ENCODE measurements around the gene PHC2.
A peak's percentile ranks its signal among the peaks of the same experiment; 100 is the strongest.

The PHC2 gene

GRCh38 chr1:33369081-33369480 lies 61.8 kb downstream of the PHC2 start:
- DNase-seq, result no peak

GRCh38 chr1:33368431-33368830 lies 62.5 kb downstream of the PHC2 start:
- no peak for DNase-seq

- peak; percentile 67 to 76 for DNase-seq
Observed at GRCh38 chr1:33367485-33368405, 63.1 kb downstream of the PHC2 start.

DNA sequence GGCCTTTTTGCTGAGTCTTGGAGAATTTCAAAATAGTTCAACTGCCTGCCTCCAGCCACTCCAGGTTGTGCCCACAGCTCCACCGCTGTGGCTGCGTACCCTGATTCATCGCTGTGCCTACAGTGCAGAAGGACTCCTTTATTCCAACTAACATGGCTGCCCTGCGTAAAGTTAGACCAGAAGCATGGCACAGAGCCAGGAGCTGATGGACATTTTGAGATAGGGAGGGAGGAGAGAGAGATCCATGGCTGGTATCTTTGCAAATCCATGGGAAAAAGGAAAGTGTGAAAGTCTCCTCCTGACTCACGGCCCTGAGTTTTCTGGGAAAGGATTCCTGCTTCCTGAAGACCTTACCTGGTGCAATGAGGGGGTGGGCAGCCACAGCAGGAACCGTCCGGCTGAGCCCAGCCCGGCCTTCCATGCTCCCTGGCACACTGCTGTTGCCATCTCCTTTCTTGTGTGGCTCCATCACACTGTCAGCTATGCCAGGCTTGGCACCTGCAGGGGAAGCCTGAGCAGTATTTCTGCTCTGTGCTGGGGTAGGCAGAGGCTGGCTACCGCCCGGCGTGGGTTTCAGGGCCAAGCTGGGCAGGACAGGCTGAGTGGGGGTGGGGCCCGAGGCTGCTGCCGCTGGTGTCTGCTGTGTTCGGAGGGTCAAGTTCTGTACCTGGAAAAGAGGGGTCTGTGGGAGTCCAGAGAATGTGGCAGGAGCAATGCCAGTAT lies 64.0 kb downstream of the PHC2 start:
- no peak for DNase-seq

DNA sequence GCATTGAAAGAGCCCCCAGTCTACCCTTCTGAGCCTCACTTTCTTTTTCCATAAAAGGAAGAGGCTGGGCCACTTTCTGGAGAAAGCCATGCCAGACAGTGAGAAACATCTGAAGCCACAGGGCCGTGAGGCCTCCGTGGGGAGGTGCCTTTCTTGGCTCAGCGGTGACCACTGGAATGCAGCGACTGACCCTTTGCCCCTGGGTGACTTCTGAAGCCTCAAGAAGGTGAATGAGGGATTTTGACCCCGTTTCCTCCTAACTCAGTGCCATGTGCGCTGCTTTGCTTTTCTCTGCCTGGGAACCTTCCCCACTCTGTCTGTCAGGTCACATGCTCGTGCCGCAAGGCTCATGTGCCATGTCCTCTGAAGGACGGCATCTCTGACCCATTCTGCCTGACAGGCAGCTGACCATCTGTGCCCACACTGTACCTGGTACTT lies 65.3 kb downstream of the PHC2 start:
- DNase-seq, result peak in 1 of 2 experiments; percentile 23

GRCh38 chr1:33364565-33364918 lies 66.4 kb downstream of the PHC2 start:
- peak; percentile 56 to 82 for DNase-seq

- DNase-seq, result peak in 1 of 2 experiments; percentile 60
Observed at GRCh38 chr1:33363470-33363861, 67.4 kb downstream of the PHC2 start.

DNA sequence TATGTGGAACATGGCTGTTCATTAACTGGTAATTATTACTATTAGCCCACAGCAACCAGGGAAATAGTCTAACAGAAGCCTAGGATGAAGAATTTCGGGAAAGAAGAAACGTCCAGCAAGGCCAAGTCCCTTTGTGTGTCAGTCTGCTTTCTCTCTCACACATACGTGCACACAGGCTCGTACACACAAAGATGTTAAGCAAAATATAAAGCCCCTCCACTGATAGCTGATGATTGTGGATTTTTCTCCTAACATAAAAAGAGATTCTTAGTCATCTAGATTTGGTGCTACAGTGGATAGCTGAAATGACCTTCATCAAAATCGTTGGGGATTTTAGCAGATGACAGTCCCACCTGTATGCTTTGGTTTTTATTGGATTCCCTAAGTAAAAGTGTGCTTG lies 67.9 kb downstream of the PHC2 start:
- DNase-seq, result no peak

DNA sequence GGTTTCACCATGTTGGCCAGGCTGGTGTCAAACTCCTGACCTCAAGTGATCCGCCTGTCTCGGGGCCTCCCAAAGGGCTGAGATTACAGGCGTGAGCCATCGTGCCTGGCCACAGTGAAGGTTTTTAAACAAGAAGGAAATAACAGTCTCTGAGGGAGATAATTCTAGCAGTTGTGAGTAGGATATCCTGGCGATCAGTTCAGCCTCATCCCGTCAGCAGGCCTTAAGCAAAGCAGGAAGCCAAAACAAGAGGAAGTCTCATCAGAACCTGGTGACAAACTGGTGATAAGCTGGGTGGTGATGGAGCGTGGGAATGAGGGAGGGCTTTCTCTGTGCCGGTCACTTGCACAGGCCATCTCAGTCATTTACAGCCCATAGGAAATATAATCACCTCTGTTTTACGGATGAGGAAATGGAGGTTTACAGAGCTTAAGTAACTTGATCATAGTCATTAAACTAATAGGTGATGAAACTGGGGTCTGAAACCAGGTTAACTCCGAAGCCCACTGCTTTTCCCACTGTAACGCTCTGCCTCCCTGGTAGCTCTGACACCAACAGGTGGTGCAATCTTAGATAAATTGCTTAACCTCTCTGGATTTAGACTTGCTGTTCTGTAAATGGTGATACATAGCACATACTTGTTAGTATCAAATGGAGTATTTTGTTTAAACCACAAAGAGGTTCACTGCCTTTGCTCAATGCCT lies 69.2 kb downstream of the PHC2 start:
- no peak for DNase-seq

DNA sequence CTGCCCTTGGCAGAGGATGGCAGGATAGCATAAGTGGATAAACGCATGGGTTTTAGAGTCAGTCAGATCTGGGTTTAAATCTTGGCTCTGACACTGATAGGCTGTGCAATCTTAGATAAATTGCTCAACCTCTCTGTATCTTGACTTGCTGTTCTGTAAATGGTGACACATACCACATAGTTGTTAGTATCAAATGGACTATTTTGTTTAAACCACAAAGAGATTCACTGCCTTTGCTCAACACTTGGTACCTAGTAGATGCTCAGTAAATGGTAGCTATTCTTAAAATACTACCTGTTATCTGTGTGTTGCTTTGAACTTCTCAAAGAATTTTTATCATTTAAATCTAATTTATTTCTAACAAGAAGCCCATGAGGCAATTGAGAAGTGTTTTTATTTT lies 70.5 kb downstream of the PHC2 start:
- no peak for DNase-seq

DNA sequence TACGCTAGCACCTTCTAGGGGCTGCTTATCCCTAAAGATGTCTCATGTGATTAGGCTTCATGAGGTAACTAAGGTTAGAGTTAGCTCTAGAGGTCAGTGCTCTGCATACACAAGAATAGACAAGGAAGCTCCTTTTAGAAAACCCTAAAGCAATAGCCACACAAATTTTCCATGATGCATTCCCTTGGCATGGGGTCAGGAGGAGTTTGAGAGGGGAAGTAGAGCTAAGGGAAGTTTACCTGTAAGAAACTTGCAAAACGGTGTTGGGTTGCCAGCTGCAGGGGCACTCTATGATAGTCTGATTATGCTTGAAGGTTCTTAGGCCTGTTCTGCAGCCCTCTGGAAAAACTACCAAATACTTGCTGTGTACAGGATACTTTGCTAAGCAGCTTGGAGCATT lies 71.0 kb downstream of the PHC2 start:
- DNase-seq, result no peak

DNA sequence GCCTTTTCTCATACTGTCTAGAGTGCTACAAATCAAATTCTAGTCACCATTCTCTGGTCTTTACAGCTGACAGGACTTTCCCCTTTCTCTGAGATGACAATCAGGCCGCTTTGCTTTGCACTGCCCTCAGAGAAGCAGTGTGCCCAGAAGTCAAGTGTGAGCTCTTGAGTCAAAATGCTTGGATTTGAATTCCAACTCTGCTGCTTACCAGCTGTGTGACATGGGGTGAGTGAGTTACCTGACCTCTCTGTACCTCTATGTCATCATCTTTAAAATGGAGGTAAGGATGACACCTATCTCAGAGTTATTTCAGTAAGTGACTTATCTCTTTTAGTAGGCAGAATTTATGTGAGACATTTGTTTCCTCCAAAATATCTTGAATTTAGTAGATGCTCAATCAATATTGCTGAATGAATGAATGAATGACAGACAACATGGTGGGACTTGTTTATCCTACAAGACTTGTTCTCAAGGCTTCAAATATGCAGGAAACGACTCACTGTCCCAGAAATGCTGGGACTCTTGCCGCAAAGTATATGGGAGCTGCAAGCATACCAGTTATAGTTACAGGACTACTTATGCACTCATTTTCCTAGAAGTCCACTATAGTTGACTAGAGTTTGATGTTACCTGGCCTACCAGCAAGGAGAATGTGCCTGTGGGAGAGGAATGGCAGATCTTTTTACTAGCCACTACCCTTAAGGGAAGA lies 71.9 kb downstream of the PHC2 start:
- DNase-seq, result no peak

- peak in 1 of 2 experiments; percentile 33 for DNase-seq
Observed at GRCh38 chr1:33358114-33358794, 72.6 kb downstream of the PHC2 start.

DNA sequence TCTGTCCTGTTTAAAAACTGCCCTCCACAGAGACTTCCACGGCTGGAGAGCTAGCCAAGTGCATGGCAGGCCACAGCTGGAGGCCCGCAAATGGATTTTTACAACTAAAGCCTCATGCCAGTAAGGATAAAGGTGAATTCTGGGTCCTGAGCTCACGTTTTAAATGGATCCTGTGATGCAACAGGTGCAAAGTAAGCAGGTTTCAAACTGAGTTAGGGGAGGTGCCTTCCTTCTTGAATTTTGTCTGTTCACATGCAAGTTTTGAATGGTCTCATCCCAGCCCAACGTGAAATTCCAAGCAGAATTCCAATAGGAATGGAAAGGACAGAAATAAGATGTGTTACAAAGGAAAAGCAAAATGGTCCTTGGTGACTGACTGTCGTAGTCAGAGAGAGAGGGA lies 73.8 kb downstream of the PHC2 start:
- DNase-seq, result no peak

- DNase-seq, result no peak
Observed at GRCh38 chr1:33354707-33355316, 76.1 kb downstream of the PHC2 start.

- DNase-seq, result peak; percentile 21 to 63
Observed at GRCh38 chr1:33353531-33353930, 77.4 kb downstream of the PHC2 start.

GRCh38 chr1:33351281-33351660 lies 79.6 kb downstream of the PHC2 start:
- DNase-seq, result no peak

DNA sequence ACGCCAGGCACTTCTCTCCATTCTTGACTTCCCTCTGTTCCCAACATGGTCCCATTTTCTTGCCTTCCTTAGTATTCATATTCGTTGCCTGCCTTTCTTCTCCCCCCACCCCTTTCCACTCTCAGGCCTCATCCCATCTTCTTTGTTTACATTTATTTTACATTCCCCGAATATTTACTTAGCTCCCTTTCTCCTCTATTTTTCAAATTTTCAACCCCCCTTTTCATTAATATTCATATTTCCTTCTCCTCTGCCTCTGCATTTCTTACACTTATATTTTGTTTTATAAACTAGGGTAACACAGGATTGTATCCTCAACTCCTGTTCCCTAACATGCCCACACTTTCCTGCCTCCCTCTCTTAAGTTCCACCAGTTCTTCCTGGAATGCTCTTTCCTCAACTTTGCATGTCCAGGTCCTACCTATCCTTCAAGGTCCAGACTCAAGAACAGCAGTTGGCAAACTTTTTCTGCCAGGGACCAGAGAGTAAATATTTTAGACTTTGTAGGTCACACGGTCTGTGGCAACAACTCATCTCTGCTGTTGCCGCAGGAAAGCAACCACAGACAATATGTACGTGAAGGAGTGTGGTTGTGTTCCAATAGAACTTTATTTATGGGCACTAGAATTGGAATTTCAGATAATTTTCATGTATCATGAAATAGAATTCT lies 80.1 kb downstream of the PHC2 start:
- DNase-seq, result no peak

DNA sequence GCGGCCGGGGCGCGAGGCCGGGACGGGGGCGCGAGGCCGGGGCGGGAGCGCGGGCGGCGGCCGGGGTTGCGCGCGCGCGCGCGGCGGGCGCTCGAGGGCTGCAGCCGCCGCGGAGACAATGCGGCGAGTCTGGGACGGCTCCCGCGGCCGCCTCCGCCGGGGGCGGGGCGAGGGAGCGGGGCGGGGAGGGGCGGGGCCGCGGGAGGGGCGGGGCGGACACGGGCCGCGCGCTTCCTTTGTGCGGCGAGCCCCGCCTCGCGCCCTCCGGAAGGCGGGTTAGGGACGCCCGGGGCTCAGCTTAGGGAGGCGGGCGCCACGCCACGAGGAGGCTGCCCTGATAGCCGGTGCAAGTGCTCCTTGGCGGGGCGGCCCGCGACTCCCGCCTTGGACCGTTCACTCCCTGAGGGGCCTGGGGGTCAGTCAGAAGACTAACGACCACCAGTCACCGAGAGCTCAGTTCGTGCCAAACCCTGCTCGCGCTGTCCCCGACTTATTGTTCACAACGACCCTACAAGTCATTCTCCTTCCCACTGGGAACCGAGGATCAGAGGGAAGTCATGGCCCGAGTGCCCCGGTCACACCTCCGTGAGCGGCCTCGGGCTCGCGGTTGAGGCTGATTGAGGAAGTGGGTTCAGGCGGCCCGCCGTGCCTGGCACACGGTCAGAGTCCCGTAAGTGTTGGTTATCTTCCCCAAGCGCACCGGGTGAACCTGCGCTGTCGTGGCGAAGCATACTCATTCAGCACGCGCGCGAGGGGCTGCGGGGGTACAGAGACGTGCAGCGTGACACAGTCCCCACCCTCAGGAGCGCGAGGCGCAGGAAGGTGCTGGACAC lies 80.9 kb downstream of the PHC2 start:
- DNase-seq, result peak; percentile 67 to 86

GRCh38 chr1:33349081-33349759 lies 81.7 kb downstream of the PHC2 start:
- peak in 1 of 2 experiments; percentile 47 for DNase-seq

Data from NCI-H524 (cell line).